DMS53 (cell line): ENCODE measurements around the gene INTS1.

ENCODE experiments used
- DNase-seq: peaks from one replicate; lab custom pipeline; 2025; lab: John Stamatoyannopoulos, UW

The INTS1 gene

DNA sequence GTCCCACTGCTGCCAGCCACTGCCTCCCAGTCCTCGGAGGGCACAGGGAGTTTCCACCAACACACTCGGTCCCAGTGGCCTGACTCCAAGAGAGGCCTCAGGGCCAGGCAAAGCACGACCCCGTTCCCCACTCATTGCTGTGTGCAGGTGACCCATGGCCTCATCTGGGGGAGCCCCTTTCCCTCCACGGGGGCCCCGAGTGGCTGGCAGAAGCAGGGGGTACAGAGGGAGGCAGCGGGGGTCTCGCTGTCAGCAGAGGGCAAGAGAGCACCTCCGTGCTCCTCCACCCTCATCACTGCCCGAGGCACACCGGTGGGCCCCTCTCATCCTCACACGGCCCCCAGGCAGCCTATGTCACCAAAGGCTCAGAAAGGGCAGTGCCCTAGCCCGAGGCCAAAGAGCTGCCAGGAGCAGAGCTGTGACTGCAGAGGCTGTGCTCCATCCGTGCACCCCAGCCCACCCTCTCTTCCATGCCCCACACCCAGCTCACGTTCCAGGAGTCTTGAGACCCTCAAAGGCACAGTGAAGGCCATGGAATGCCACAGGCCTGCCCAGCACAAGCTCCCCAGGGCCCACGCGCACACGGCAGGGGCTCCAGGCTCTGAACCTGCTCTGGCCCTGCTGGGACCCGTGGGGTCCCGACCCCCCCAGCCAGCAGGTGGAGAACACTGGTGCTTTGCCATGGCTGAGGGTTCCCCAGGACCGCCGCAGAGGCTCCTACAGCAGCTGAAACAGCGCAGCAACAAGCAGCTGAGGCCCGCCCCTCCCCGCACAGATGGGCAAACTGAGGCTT lies 70.9 kb downstream of the INTS1 start:
- DNase-seq, result no peak

DNA sequence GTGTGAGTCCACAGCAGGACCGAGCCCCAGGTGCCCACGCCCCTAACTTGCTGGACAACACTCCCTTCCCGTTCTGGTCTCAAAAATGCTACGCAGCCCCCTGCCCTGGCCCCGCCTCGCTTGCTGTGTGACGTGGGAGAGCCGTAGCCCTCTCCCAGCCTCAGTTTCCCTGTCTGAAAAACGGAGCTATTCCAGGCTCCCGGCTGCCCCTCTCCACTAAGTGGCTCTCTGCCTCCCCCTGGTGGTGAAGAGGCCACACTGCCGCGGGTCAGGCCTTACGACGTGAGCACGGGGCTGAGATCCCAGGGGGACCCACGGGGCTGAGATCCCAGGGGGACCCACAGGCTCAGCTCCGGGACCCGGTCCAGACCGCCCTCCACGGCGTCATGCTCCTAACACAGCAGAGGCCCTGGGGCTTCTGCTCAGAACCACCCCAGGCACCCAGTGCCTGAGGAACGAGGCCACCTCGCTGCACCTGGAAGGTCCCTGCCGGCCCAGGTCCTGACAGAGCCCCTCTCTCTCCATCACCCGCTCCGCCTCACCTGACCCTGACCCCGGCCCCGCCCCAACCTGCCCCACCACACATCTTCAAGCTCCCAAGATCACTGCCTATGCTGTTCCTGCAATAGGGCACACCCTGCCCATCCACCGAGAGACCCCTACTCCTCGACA lies 71.6 kb downstream of the INTS1 start:
- DNase-seq, result peak; percentile 70

DNA sequence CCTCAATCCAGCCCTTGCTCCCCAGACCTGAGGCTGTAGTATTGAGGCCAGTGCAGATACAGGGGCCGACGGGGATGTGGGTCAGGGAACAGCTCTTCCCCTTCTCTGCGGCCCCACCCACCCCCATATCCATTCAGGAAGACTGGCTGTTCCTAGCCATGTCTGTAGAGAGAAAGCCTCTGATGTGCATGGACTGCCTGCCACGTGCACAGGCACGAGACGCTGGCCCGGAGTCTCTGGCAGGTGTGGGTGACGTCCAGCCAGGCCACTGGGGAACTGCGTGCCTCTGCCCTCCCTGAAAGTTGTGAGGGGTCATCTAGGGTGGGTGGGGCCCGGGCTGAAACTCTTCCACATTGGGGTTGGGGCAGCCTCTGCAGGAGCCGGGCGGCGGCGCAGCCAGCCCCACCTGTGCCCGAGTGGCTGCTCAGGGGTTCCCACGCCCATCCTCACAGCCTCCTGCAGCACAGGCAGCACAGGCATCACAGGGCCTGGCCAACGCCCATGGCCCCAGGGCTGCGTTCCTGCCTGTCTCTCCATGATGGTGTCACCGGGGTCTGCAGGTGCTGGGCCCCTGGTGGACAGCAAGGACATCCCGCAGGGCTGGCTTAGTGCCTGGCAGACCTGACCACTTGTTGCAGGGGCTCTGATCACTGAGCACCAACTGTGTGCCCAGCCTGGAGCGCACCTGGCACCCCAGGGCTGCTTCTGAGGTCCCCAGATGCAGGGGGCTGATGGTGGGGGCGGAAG lies 72.4 kb downstream of the INTS1 start:
- DNase-seq, result peak; percentile 49

DNA sequence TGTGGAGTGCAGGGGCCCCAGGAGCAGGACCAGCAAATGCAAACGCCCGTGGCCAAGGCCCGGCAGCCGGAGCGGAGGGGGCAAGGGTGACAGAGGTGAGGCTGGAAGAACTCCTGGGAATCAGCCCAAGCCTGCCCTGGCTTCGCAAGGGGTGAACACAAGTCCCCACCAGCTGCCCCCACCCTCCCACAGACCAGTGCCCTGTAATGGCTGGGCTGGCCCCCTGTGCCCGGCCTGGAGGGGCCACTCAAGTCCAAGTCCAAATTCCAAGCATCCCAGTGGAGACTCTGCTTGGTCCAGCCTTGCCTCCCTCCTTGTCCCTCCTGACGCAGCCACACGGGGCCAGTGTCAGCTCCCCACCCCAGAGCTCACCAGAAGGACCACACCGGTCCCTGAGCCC lies 73.0 kb downstream of the INTS1 start:
- DNase-seq, result no peak

DNA sequence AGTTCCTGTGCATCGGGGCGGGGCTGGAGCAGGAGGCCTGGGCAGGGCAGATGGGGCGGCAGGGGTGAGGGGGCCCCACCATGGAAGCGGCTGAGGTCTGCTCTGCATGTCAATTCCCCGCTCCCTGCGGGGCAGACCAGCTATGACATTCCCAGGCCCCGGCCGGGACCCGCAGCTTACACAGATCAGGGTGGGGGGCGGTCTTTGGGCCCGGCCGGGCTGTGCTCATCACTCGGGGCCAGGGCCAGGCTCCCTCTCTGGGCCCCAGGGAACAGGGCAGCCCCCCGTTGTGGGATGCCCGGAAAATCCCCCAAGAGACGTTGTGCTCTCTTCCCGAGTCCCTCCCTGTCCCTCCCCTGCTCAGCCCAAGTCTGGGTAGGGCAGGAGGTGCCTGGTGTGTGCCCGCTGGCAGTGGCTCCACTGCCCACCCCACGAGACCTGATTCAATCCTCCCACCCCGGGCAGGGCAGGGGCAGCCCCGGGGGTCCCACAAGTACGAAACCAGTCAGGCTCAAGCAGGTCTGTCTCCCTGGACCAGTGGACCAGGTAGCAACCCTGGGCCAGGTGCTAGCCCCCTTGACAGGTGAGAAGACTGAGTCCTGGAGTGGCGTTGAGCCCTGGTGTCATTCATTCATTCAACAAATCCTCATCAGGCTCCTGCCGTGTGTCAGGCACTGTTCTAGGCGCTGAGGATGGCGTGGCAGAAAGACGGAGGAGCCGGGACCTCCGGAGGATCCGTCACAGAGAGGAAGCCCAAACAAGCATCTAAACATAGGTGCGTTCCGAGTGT lies 73.9 kb downstream of the INTS1 start:
- DNase-seq, result no peak

DNA sequence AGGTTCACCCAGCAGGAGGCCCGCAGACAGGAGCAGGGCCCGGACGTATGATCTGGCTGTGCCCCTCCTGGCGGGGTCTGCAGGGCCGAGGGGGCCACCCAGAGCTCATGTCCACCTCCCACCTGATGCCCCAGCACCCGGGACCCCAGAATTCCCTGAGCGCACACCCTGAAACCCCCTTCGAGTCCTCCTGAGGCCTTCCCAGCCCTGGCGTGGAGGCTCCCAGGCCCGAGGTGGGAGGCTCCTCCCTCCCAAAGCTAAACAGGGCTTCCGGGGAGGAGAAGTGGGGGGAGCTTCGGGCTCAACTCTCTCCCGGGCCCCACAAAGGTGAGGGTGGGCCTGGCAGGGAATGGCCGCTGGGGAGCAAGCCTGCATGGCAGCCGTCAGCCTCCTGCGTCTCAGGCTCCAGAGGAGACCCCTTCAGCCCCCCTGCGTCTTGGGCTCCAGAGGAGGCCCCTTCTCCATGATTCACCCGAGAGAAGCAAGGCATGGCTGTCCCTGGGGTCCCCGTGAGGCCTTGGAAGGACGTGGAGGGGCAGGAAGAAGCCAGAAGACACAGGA lies 75.2 kb downstream of the INTS1 start:
- DNase-seq, result no peak

DNA sequence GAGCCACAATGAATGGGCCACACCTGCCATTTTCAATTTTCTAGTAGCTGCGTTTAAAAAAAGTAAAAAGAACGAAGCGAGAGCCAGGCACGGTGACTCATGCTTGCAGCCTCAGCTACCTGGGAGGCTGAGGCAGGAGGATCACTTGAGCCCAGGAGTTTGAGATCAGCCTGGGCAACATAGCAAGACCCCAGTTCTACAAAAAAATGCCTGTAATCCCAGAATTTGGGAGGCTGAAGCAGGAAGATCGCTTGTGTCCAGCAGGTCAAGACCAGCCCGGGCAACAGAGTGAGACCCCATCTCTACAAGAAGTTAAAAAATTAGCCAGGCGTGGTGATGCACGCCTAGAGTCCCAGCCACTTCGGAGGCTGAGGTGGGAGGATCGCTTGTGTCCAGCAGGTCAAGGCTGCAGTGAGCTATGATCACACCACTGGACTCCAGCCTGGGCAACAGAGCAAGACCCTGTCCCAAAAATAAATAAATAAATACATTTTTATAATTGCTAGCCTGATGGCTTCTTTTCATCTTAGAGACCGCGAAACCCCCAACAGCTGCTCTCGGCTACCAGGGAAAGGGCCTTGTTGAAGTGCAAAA lies 77.0 kb downstream of the INTS1 start:
- DNase-seq, result no peak

DNA sequence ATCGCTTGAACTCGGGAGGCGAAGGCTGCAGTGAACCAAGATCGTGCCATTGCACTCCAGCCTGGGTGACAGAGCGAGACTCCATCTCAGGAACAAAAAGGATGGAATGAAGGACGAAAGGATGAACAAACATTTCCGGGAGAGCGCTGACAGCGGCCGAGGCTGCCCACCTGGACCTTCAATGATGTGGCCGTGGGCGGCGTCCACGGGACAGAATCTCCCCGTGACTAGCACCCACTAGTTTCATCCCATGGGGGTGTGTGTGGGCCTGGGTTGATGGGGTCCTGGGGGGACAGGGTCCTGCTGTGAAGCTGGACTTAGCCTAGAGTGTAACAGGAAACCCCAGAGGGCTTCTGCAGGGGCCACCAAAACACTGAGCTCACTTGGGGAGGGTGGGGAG lies 77.7 kb downstream of the INTS1 start:
- DNase-seq, result no peak

DNA sequence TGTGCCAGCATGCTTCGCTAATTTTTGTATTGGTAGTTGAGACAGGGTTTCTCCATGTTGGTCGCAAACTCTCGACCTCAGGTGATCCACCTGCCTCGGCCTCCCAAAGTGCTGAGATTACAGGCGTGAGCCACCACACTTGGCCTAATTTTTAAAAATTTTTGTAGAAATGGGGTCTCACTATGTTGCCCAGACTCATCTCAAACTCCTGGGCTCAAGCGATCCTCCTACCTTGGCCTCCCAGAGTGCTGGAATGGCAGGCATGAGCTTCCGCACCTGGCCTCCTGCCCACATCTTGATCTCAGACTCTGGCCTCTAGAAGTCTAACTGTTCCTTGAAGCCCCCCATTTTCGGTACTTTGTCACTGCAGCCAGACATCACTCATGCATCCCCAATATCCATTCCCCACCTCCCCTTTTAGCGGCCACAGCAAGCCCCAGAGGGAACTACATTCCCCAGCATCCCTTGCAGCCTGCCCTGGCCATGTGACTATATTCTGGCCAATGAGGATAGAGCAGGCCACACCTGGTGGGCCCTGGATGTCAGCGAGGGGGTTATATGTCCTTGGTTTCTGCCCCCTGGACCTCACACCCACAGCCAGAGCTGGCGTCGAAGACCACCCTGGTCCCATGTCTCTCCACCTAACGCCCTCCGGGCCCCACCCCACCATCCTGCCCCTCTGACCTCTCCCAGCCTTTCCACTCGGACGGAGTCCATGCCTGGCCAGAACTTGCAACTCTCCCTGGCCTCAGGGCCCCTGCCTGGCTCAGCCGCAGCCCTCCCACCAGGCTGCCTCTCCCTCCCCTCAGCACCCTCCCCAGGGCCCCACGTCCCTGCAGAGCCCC lies 78.7 kb downstream of the INTS1 start:
- no peak for DNase-seq

DNA sequence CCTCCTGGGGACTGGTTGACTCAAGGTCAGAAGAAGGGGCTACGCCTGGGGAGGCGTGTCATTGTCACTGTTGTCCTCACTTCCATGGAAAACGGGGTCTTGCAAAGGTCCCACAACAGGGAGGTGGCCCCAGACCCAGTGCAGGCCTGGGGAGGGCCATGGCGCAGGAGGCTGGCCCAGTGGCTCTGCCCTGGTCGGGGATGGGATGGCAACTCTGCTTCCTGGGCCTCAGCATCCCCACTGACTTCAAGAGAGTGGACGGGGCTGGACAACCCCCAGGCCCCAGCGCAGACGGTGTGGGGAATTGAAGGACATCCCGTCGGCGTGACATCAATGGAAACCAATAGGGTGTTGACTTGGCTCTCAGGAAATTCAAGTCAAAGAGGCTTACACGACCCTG lies 80.1 kb downstream of the INTS1 start:
- DNase-seq, result no peak

DNA sequence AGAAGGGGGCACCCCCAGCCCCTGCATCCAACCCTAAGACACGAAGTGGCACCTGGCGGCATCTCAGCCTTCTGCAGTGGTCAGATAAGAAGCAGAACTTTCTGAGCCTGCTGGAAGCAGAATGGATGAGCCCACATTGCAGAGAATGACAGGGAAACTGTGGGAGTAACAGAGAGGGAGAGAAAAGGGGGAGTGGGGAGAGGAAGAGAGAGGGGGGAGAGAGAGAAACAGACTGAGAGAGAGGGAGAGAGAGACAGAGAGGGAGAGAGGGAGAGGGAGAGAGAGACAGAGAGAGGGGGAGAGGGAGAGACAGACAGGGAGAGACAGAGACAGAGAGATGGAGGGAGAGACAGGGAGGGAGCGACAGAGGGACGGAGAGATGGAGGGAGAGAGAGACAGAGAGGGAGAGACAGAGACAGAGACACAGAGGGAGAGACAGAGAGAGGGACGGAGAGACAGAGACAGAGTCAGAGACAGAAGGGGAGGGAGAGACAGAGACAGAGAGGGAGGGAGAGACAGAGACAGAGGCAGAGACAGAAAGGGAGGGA lies 80.9 kb downstream of the INTS1 start:
- DNase-seq, result no peak

DNA sequence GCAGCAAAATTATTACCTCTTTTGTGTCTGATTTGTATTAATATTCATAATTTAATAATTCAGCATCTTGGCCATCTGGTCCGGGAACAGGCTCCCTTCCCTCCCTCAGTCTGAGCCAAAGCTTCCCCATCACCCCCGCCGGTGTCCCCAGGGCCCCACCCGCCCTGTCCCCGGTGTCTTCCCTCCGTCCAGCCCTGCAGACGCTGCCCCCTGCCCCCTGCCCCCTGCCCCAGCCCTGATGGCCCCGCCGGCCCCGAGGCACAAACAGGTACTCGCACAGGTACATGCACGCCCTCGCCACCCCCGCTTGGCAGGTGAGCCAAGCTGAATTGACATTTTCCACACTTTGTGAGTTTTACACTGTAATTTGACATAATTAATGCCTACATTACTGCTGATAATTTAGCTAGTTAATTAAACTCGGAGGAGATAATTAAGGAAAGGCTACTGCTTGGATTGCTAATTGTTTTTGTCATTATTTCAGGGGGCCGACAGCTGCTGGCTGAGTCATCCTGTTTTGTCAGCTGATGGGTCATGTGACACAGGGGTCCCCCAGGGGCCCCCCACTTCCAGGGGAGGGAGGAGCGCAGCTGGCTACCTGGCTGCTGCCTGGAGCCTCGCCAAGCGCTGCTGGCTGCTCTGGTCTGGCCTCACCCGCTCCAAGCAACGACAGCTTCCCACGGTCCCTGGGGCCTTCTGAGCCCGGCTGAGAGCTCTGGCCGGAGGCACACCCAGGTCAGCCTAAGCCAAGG lies 81.5 kb downstream of the INTS1 start:
- DNase-seq, result peak; percentile 31

DNA sequence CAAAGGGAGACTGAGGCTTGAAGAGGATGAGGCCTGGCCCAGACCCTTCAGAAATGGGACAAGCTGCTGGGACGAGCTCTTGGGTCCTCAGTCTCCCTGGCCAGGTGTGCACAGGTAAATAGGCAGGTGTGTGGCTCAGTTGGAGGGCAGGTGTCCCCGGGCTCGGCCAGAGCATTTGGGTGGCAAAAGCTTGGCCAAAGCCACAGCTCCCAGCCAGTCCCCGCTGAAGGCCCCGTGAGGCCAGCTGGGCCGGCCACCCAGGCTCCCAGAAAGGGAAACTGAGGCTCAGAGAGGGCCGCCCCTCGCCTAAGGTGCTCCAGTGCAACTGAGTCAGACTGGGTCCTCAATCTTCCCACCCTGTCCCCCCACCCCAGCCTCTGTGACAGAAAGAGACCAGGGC lies 82.2 kb downstream of the INTS1 start:
- no peak for DNase-seq

DNA sequence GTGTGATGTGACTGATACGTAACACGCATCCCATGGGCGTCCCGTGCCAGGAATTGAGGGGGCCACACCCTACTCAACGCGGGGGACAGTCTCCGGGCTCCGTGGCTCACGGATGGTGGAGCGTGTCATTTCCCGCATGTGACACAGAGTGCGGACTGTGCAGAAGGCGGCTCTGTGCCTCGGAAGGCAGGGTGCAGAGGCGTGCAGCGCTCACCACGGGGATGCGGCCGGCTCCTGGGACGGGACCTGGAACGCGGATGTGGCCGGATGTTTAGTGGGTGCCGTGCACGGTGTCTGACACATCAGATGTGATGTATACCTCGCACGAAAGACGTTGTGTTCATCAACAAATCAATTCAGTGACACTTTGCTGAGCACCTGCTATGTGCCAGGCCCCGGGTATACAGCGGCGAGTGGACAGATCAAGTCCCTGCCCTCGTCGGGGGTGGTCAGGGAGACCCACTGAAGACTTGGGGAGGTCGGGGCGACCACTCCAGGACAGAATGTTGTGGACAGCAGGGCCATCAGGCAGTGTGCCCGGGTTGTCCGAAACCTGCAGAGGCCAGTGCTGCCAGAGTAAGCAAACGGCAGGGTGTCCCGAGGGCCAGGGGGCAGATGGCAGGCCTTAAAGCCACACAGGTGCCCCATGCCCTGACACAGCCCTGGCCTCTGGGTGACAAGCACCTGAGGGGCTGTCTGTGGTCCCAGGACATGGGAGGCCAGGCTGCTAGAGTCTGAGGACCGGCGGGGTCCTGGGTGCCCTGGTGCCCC lies 83.0 kb downstream of the INTS1 start:
- no peak for DNase-seq
